Fibroblast of lung (primary cell): ENCODE measurements around the gene PLEKHA1.

ENCODE experiments used
- CTCF ChIP-seq, 2 donors: IDR thresholded peaks in 1 of 2; conservative IDR thresholded peaks in 1 of 2; 1 replicate in 1 of 2; 2 replicates in 1 of 2; pipeline ENCODE4 v1.5.1; 2011 to 2012; ENCODE audit warnings: low read length in 2 of 2, control low read depth in 1 of 2, inconsistent platforms in 1 of 2, low read depth in 1 of 2, mild to moderate bottlenecking in 1 of 2
- EZH2 ChIP-seq: IDR thresholded peaks from 2 replicates; pipeline ENCODE4 v1.5.1; 2012; ENCODE audit warnings: low read length, control low read depth, mild to moderate bottlenecking; ENCODE audit errors: missing control alignments

GRCh38 chr10:122448600-122448999 is 74.1 kb downstream of the PLEKHA1 start:
- TF ChIP-seq CTCF (conservative IDR thresholded peaks at IDR 0.05 in 1 of 2, IDR thresholded peaks at IDR 0.05 in 1 of 2; ENCODE audit: low read depth in 1 of 2, low read length in 2 of 2) (no peak), EZH2 (no peak)
